ENCODE measurements around the gene MAN1C1. TPM values are rescaled to one million over a fixed set of nuclear protein-coding genes. Genes with fewer than 3 reads are reported as not detected.

MAN1C1 gene
- total RNA-seq, 1 experiment from 2014 or later = 1.5 TPM

DNA sequence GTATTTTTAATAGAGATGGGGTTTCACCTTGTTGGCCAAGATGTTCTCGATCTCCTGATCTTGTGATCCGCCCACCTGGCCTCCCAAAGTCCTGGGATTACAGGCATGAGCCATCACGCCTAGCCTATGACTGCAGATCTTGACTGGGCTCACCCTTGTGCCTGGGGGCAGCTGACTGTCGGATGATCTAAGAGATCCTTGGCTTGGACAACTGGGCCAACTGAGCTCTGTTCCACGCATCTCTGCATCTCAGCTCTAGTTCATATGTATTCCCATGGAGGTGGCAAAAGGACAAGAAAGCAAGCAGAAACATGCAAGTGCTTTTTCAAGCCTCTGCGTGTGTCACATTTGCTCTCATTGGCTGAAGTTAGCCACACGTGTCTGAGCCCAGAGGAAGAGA lies 107.6 kb downstream of the MAN1C1 start:
- intact Hi-C loops (cut with micrococcal nuclease; ENCODE audit: unreplicated experiment) = no loop called here
- Histone ChIP-seq H3K36me3 (ENCODE audit: control insufficient read depth, insufficient read depth, low read length) (no peaks in the 10 kb centered on the region), H3K4me1 (ENCODE audit: control insufficient read depth, insufficient read depth, low read length) (no peaks in the 10 kb centered on the region), H3K9me3 (ENCODE audit: control insufficient read depth, insufficient read depth, low read depth, low read length) (no peaks in the 10 kb centered on the region), H3K27me3 (ENCODE audit: control insufficient read depth, insufficient read depth, low read length) (peaks cover 7% of the 10 kb centered on the region; the same call in 1 of the 2 replicates), H3K27ac (ENCODE audit: low read length) (no peak overlapping the region), H3K4me3 (ENCODE audit: low read depth in 2 of 2, low read length in 2 of 2) (no peak overlapping the region)
- DNase-seq (ENCODE audit: low read depth, low spot score) (no peak), ATAC-seq (no peak)
- in situ Hi-C loops (cut with HindIII; ENCODE audit: low pct_unique_long_range_greater_than_20kb, low sequenced_read_pairs) = no loop called here
- ChIA-PET POLR2A (no interaction called here), CTCF (no interaction called here)
- TF ChIP-seq TCF7L2 (IDR thresholded peaks at IDR 0.05; ENCODE audit: low read depth, low read length) = no peak
- TF ChIP-seq POLR2AphosphoS5 (IDR thresholded peaks at IDR 0.05; ENCODE audit: low read depth, low read length) = no peak
- TF ChIP-seq, protein P1, sequence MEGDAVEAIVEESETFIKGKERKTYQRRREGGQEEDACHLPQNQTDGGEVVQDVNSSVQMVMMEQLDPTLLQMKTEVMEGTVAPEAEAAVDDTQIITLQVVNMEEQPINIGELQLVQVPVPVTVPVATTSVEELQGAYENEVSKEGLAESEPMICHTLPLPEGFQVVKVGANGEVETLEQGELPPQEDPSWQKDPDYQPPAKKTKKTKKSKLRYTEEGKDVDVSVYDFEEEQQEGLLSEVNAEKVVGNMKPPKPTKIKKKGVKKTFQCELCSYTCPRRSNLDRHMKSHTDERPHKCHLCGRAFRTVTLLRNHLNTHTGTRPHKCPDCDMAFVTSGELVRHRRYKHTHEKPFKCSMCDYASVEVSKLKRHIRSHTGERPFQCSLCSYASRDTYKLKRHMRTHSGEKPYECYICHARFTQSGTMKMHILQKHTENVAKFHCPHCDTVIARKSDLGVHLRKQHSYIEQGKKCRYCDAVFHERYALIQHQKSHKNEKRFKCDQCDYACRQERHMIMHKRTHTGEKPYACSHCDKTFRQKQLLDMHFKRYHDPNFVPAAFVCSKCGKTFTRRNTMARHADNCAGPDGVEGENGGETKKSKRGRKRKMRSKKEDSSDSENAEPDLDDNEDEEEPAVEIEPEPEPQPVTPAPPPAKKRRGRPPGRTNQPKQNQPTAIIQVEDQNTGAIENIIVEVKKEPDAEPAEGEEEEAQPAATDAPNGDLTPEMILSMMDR (IDR thresholded peaks at IDR 0.05) = no peak
- TF ChIP-seq, protein P2, sequence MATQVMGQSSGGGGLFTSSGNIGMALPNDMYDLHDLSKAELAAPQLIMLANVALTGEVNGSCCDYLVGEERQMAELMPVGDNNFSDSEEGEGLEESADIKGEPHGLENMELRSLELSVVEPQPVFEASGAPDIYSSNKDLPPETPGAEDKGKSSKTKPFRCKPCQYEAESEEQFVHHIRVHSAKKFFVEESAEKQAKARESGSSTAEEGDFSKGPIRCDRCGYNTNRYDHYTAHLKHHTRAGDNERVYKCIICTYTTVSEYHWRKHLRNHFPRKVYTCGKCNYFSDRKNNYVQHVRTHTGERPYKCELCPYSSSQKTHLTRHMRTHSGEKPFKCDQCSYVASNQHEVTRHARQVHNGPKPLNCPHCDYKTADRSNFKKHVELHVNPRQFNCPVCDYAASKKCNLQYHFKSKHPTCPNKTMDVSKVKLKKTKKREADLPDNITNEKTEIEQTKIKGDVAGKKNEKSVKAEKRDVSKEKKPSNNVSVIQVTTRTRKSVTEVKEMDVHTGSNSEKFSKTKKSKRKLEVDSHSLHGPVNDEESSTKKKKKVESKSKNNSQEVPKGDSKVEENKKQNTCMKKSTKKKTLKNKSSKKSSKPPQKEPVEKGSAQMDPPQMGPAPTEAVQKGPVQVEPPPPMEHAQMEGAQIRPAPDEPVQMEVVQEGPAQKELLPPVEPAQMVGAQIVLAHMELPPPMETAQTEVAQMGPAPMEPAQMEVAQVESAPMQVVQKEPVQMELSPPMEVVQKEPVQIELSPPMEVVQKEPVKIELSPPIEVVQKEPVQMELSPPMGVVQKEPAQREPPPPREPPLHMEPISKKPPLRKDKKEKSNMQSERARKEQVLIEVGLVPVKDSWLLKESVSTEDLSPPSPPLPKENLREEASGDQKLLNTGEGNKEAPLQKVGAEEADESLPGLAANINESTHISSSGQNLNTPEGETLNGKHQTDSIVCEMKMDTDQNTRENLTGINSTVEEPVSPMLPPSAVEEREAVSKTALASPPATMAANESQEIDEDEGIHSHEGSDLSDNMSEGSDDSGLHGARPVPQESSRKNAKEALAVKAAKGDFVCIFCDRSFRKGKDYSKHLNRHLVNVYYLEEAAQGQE (IDR thresholded peaks at IDR 0.05; ENCODE audit: insufficient read depth in 1 of 2, low read depth in 2 of 2, low read length in 1 of 2) = no peak
- no peak for TF ChIP-seq SIN3A (IDR thresholded peaks at IDR 0.05; ENCODE audit: borderline replicate concordance, insufficient read depth, low read depth, low read length)
- no TSS peak for BruUV-seq (replicated peaks)

DNA sequence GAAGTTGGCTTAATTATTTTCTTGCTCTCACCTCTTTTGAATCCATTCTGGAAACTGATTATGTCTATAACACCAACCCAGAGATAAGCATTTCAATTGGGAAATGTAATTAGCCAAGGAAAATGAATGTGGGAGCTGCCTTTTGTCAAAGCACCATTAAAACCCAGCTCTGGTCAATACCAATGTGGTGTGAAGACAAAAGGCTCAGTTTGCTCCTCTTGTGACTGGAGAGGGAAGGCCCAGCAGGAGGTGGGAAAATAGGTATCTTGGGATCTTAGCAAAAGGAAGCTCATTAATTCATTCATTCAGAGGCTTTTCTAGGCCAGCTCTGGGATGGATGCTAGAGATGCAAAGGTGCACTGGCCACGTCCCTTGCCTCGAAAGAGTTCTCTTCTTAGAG lies 108.4 kb downstream of the MAN1C1 start:
- in situ Hi-C loops (cut with HindIII; ENCODE audit: low pct_unique_long_range_greater_than_20kb, low sequenced_read_pairs) = no loop called here
- ChIA-PET CTCF (interaction anchor here (0.6 kb wide), 1 partner anchor 192 kb away, joined by 3 read pairs; no protein-coding TSS in a partner anchor), POLR2A (no interaction called here)
- BruUV-seq (replicated peaks) = no TSS peak
- no peaks in the 10 kb centered on the region for H3K4me1 ChIP-seq (ENCODE audit: control insufficient read depth, insufficient read depth, low read length)
- no peaks in the 10 kb centered on the region for H3K9me3 ChIP-seq (ENCODE audit: control insufficient read depth, insufficient read depth, low read depth, low read length)
- peaks cover 7% of the 10 kb centered on the region; the same call in 1 of the 2 replicates for H3K27me3 ChIP-seq (ENCODE audit: control insufficient read depth, insufficient read depth, low read length)
- no peak overlapping the region for H3K4me3 ChIP-seq (ENCODE audit: low read depth in 2 of 2, low read length in 2 of 2)
- H3K27ac ChIP-seq (ENCODE audit: low read length) = no peak overlapping the region
- TF ChIP-seq SIN3A (IDR thresholded peaks at IDR 0.05; ENCODE audit: borderline replicate concordance, insufficient read depth, low read depth, low read length) (no peak), POLR2AphosphoS5 (IDR thresholded peaks at IDR 0.05; ENCODE audit: low read depth, low read length) (no peak), TCF7L2 (IDR thresholded peaks at IDR 0.05; ENCODE audit: low read depth, low read length) (no peak)
- TF ChIP-seq, protein P2 (IDR thresholded peaks at IDR 0.05; ENCODE audit: insufficient read depth in 1 of 2, low read depth in 2 of 2, low read length in 1 of 2) = no peak
- TF ChIP-seq, protein P1 (IDR thresholded peaks at IDR 0.05) = no peak
- DNase-seq (ENCODE audit: low read depth, low spot score) (no peak), ATAC-seq (no peak)
- intact Hi-C loops (cut with micrococcal nuclease; ENCODE audit: unreplicated experiment) = no loop called here
- no peaks in the 10 kb centered on the region for H3K36me3 ChIP-seq (ENCODE audit: control insufficient read depth, insufficient read depth, low read length)
